Skeletal muscle tissue (tissue), 4 donors: ENCODE results near the gene EPSTI1. TPM values are rescaled to one million over a fixed set of nuclear protein-coding genes. Genes with fewer than 3 reads are reported as not detected.

Source experiments
- H3K27ac ChIP-seq: one replicate; pipeline ENCODE4 v1.7.0; 2013; ENCODE audit warnings: mild to moderate bottlenecking, low read depth, low read length, inconsistent platforms
- H3K27me3 ChIP-seq, 3 donors: one replicate each; pipeline ENCODE4 v1.7.0; 2013; ENCODE audit warnings: low read length in 3 of 3; ENCODE audit not compliant: control insufficient read depth in 3 of 3, insufficient read depth in 3 of 3
- H3K36me3 ChIP-seq, 3 donors: one replicate each; pipeline ENCODE4 v1.7.0; 2013; ENCODE audit warnings: low read length in 3 of 3; ENCODE audit not compliant: control insufficient read depth in 3 of 3, insufficient read depth in 3 of 3
- H3K4me1 ChIP-seq, 3 donors: one replicate each; pipeline ENCODE4 v1.7.0; 2013; ENCODE audit warnings: low read length in 3 of 3, mild to moderate bottlenecking in 3 of 3; ENCODE audit not compliant: control insufficient read depth in 3 of 3, insufficient read depth in 3 of 3
- H3K4me3 ChIP-seq, 3 donors: one replicate each; pipeline ENCODE4 v1.7.0; 2013; ENCODE audit warnings: low read length in 3 of 3
- H3K9ac ChIP-seq, 3 donors: one replicate each; pipeline ENCODE4 v1.7.0; 2013; ENCODE audit warnings: low read length in 3 of 3, mild to moderate bottlenecking in 3 of 3, moderate library complexity in 2 of 3, low read depth in 1 of 3
- H3K9me3 ChIP-seq, 3 donors: one replicate each; pipeline ENCODE4 v1.7.0; 2013; ENCODE audit warnings: low read length in 3 of 3; ENCODE audit not compliant: control insufficient read depth in 3 of 3
- total RNA-seq: library from RNA; depleted of rRNA; stranded (reverse); fragments of >200 nt; gene quantifications from one replicate; pipeline ENCODE4 v1.2.3, GENCODE V29; 2014
- donor health status: Osteomylitis.

The EPSTI1 gene
- total RNA-seq, 1 donor from 2014 or later = 1.6 TPM

- Histone ChIP-seq H3K27ac (no peak overlapping the region), H3K9ac (peak overlapping the region in 1 of 3 donors; percentile 33)
These were observed 108.1 kb downstream of the EPSTI1 start for GRCh38 chr13:42883771-42884467.

GRCh38 chr13:42883142-42883541, 108.9 kb downstream of the EPSTI1 start:
- peaks cover 6 to 14% (median 10%) of the 10 kb centered on the region in 3 donors for H3K4me1 ChIP-seq
- H3K9me3 ChIP-seq = no peaks in the 10 kb centered on the region
- no peak overlapping the region for H3K9ac ChIP-seq
- no peaks in the 10 kb centered on the region for H3K27me3 ChIP-seq
- no peak overlapping the region for H3K27ac ChIP-seq
- no peaks in the 10 kb centered on the region for H3K36me3 ChIP-seq
- H3K4me3 ChIP-seq = no peak overlapping the region

More at GRCh38 chr13:42883771-42884467, 108.1 kb downstream of the EPSTI1 start:
- Histone ChIP-seq H3K36me3 (no peaks in the 10 kb centered on the region), H3K9me3 (no peaks in the 10 kb centered on the region), H3K27me3 (no peaks in the 10 kb centered on the region), H3K4me3 (no peak overlapping the region), H3K4me1 (peaks cover 6 to 14% (median 10%) of the 10 kb centered on the region in 3 donors)

DNA sequence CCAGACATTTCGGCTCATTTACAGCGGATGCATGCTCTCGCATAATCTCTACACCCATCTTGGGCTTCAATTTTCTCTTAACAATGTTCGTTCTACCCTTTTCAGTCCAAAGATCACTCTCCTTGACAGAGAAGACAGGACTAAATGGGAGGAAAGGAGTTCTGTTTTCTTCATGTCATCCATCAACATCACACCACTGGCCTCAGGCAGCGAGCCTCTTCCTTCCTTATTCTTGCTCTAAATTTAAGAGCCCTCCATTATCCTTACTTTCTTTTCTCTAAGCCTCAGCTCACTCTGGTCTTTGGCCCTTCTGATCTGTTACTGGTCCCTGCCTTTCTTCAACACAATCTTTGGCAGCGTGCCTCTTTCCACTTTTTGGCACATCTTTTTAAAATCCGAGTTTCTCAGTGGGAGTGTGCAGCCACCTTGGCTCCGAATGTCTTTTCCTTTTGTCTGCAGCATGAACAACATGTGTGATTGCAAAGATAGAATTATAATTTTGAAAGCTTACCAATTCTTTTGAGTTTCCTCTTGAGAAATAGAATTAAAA, 111.9 kb downstream of the EPSTI1 start:
- Histone ChIP-seq H3K27ac (no peak overlapping the region), H3K9ac (no peak overlapping the region), H3K4me3 (no peak overlapping the region), H3K36me3 (no peaks in the 10 kb centered on the region), H3K4me1 (peaks cover 6 to 14% (median 10%) of the 10 kb centered on the region in 3 donors), H3K9me3 (no peaks in the 10 kb centered on the region), H3K27me3 (no peaks in the 10 kb centered on the region)

- Histone ChIP-seq H3K4me3 (no peak overlapping the region), H3K4me1 (peaks cover 4 to 8% (median 5%) of the 10 kb centered on the region in 3 donors), H3K27me3 (no peaks in the 10 kb centered on the region), H3K9ac (no peak overlapping the region), H3K9me3 (no peaks in the 10 kb centered on the region), H3K27ac (no peak overlapping the region), H3K36me3 (no peaks in the 10 kb centered on the region)
These were observed 113.3 kb downstream of the EPSTI1 start for GRCh38 chr13:42878721-42879120.

DNA sequence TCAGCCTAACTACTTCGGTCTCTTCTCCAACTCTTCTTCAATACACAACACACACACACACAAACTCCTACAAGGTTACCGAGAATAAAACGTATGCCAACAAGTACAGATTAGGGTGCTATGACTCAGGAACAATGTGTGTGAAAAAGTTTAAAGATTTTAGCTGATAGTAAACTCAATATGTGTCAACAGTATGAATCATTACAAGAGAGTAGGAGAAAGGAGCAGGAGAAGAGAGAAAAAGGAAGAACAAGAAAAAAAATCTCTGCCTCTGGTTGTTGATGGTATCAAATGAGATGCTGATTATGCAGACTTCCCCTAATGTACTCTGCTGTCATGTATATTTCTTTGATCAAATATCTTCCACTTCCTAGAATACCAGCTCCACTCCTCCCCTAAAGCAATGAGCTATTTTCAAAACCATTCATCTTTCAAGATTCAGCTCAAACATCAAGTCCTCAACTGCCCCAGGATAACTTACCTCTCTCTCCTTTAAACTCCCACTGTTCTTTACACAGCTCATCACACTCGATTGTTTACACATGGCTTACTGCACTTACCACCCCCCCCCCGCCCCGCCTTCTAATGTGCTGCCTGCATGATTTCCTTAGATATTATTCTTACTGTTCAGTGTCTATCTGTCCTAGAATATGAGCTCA, 115.0 kb downstream of the EPSTI1 start:
- no peaks in the 10 kb centered on the region for H3K27me3 ChIP-seq
- no peak overlapping the region for H3K4me3 ChIP-seq
- no peak overlapping the region for H3K9ac ChIP-seq
- H3K9me3 ChIP-seq = no peaks in the 10 kb centered on the region
- H3K27ac ChIP-seq = no peak overlapping the region
- H3K36me3 ChIP-seq = no peaks in the 10 kb centered on the region
- H3K4me1 ChIP-seq = no peaks in the 10 kb centered on the region

GRCh38 chr13:42876270-42876714, 115.7 kb downstream of the EPSTI1 start:
- H3K36me3 ChIP-seq = no peaks in the 10 kb centered on the region
- H3K9me3 ChIP-seq = no peaks in the 10 kb centered on the region
- no peak overlapping the region for H3K9ac ChIP-seq
- H3K4me3 ChIP-seq = no peak overlapping the region
- H3K27ac ChIP-seq = no peak overlapping the region
- H3K27me3 ChIP-seq = no peaks in the 10 kb centered on the region
- H3K4me1 ChIP-seq = no peaks in the 10 kb centered on the region

- no peak overlapping the region for H3K27ac ChIP-seq
- H3K27me3 ChIP-seq = no peaks in the 10 kb centered on the region
- no peak overlapping the region for H3K4me3 ChIP-seq
- H3K9me3 ChIP-seq = no peaks in the 10 kb centered on the region
- no peak overlapping the region for H3K9ac ChIP-seq
- no peaks in the 10 kb centered on the region for H3K36me3 ChIP-seq
- no peaks in the 10 kb centered on the region for H3K4me1 ChIP-seq
These were observed 116.4 kb downstream of the EPSTI1 start for GRCh38 chr13:42875475-42876269.

- no peak overlapping the region for H3K4me3 ChIP-seq
- no peaks in the 10 kb centered on the region for H3K9me3 ChIP-seq
- no peaks in the 10 kb centered on the region for H3K36me3 ChIP-seq
- no peak overlapping the region for H3K27ac ChIP-seq
- H3K27me3 ChIP-seq = no peaks in the 10 kb centered on the region
- H3K4me1 ChIP-seq = no peaks in the 10 kb centered on the region
- no peak overlapping the region for H3K9ac ChIP-seq
These were observed 117.8 kb downstream of the EPSTI1 start for GRCh38 chr13:42874221-42874620.

GRCh38 chr13:42873081-42873480, 119.0 kb downstream of the EPSTI1 start:
- Histone ChIP-seq H3K4me3 (no peak overlapping the region), H3K9me3 (no peaks in the 10 kb centered on the region), H3K9ac (no peak overlapping the region), H3K27me3 (no peaks in the 10 kb centered on the region), H3K4me1 (no peaks in the 10 kb centered on the region), H3K36me3 (no peaks in the 10 kb centered on the region), H3K27ac (no peak overlapping the region)
